ENCODE results near the gene SPATS2L.

DNA sequence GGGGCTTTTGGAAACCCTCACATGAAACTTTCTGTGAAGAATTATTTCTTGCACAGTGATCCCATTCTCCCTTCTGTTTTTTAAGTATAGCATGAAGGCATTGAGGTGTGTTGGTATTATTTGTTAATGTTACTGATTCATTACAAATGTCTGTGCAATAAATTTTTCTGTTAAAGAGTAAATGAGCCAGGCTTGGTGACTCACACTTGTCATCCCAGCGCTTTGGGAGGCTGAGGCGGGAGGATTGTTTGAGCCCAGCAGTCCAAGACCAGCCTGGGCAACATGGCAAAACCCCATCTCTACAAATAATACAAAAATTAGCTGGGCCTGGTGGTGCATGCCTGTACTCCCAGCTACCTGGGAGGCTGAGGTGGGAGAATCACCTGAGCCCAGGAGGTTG lies 115.6 kb downstream of the SPATS2L start:
- TF ChIP-seq, protein P1, sequence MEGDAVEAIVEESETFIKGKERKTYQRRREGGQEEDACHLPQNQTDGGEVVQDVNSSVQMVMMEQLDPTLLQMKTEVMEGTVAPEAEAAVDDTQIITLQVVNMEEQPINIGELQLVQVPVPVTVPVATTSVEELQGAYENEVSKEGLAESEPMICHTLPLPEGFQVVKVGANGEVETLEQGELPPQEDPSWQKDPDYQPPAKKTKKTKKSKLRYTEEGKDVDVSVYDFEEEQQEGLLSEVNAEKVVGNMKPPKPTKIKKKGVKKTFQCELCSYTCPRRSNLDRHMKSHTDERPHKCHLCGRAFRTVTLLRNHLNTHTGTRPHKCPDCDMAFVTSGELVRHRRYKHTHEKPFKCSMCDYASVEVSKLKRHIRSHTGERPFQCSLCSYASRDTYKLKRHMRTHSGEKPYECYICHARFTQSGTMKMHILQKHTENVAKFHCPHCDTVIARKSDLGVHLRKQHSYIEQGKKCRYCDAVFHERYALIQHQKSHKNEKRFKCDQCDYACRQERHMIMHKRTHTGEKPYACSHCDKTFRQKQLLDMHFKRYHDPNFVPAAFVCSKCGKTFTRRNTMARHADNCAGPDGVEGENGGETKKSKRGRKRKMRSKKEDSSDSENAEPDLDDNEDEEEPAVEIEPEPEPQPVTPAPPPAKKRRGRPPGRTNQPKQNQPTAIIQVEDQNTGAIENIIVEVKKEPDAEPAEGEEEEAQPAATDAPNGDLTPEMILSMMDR (IDR thresholded peaks at IDR 0.05) = no peak
- TF ChIP-seq MAX (IDR thresholded peaks at IDR 0.05; ENCODE audit: low read depth) (no peak), REST (IDR thresholded peaks at IDR 0.05; ENCODE audit: low read depth, low read length) (no peak), FOSL2 (IDR thresholded peaks at IDR 0.05; ENCODE audit: borderline replicate concordance, low read depth) (peak; percentile 3; the same call in 1 of the 2 replicates), RAD21 (IDR thresholded peaks at IDR 0.05; ENCODE audit: low read length) (no peak), POLR2AphosphoS5 (IDR thresholded peaks at IDR 0.05; ENCODE audit: low read depth, low read length) (no peak), TAF1 (IDR thresholded peaks at IDR 0.05; ENCODE audit: borderline replicate concordance, low read depth, low read length) (no peak), EP300 (IDR thresholded peaks at IDR 0.05; ENCODE audit: borderline replicate concordance in 1 of 2, low read depth in 1 of 2, low read length in 1 of 2) (no peak), EZH2phosphoT487 (IDR thresholded peaks at IDR 0.05; ENCODE audit: borderline replicate concordance, low read depth) (no peak), YY1 (IDR thresholded peaks at IDR 0.05; ENCODE audit: low read depth) (no peak), SIN3A (IDR thresholded peaks at IDR 0.05; ENCODE audit: borderline replicate concordance, low read depth, low read length) (no peak)
